HG02759 (cell line): ENCODE results near the gene MAGI2.

Experiments used
- ATAC-seq: cut with Tn5 transposase; IDR thresholded peaks from one replicate; pipeline ENCODE4 v1.9.1; 2021; ENCODE audit warnings: mild to moderate bottlenecking, moderate library complexity; ENCODE audit not compliant: unreplicated experiment

The MAGI2 gene

DNA sequence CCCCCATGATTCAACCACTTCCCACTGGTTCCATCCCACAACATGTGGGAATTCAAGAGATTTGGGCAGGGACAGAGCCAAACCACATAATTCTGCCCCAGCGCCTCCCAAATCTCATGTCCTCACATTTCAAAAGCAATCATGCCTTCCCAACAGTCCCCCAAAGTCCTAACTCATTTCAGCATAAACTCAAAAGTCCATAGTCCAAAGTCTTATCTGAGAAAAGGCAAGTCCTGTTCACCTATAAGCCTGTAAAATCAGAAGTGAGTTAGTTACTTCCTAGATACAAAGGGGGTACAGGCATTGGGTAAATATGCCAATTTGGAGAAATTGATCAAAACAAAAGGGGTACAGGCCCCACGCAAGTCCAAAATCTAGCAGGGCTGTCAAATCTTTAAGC, 272.9 kb downstream of the MAGI2 start:
- ATAC-seq: no peak

- no peak for ATAC-seq
Observed at GRCh38 chr7:79176859-79177477, 276.5 kb downstream of the MAGI2 start.

DNA sequence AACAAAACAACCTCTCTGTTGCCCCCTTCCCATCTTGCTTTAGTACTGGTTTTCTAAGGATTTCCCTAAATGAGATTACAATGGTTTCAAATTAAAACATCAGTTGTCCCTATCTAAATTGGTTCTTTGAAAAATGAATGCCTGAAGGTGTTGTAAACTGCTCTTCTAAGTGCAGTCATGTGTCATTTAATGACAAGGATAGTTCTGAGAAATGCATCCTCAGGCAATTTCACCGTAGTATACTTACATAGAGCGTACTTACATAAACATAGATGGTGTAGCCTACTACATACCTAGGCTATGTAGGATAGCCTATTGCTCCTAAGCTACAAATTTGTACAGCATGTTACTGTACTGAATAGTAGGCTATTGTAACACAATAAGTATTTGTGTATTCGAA, 278.1 kb downstream of the MAGI2 start:
- no peak for ATAC-seq

- no peak for ATAC-seq
Observed at GRCh38 chr7:79165225-79165624, 288.2 kb downstream of the MAGI2 start.

DNA sequence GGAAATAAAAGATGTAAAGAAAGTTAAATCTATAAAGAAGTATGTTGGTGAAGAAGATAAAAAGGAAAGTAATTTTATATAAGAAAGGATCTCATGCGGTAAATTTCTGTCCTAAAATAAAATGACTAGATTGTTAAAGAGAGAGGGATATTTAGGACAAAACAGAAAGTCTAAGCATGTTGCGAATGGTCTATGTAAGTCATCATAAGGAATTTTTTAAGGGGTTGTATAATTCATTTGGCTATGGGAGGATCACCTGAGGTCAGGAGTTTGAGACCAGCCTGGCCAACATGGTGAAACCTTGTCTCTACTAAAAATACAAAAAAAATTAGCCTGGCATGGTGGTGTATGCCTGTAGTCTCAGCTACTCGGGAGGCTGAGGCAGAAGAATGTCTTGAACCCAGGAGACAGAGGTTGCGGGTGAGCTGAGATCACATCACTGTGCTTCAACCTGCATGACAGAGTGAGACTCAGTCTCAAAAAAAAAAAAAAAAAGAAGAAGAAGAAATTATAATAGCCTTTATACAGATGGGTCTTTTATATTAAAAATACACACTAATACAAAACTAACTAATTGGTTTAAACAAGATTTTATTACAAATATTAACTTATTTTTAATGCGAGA, 294.3 kb downstream of the MAGI2 start:
- ATAC-seq: no peak

DNA sequence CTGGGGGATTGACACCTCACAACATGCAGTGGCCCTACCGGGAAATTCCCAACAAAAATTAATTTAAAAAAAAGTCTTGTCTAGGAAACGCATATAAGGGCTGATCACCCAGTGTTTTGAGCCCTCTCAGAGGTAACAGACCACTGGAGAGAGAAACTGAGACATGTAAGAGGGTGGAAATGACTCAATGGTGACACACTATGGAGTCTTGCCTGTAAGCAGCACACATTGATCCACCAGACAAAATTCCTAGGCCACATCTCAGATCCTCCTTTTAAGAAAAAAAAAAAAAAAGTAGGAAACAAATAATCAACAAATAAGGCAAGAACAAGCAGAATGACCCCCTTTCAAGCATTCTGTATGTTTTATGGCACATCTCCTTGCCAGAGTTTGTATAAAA, 296.2 kb downstream of the MAGI2 start:
- no peak for ATAC-seq

DNA sequence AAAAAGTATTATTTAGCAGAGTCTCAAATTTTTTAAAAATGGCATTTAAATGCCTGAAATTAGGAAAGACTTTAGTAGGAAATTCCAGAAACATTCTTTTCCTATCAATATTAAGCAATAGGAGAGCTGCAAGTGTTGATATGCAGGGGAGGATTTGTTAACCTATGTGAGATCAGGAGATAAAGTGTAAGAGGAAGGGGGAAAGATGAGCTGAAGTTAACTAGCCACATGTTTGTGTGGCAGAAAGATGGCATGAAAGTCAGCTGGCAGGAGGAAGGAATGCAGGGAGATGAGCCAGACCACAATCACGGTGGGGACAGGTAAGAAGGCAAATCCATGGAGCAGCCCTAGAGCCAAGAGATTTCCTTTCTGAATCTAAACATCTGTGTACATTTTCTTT, 303.6 kb downstream of the MAGI2 start:
- ATAC-seq: no peak

GRCh38 chr7:79142706-79143105, 310.8 kb downstream of the MAGI2 start:
- ATAC-seq: no peak

GRCh38 chr7:79141252-79141651, 312.2 kb downstream of the MAGI2 start:
- ATAC-seq: no peak

GRCh38 chr7:79137942-79138341, 315.5 kb downstream of the MAGI2 start:
- no peak for ATAC-seq

- ATAC-seq: no peak
Observed at GRCh38 chr7:79132844-79133451, 320.5 kb downstream of the MAGI2 start.

GRCh38 chr7:79130715-79131114, 322.8 kb downstream of the MAGI2 start:
- no peak for ATAC-seq

DNA sequence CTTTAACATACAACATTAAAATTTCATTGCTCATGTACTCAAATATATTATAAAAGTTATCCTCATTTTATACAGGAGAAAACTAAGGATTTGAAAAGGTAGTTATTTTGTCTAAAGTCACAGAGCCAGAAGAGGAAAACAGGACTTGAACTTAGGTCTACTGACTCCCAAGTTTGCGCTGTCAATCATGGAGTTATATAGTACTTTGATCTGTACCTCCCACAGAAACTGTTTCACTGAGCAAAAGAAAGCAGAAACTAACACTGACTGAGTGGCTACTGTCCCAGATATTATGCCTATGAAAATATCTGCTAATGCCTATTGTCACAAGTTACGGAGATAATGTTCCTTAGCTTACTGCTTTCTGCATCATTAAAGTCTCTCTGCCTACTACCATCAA, 329.1 kb downstream of the MAGI2 start:
- no peak for ATAC-seq

DNA sequence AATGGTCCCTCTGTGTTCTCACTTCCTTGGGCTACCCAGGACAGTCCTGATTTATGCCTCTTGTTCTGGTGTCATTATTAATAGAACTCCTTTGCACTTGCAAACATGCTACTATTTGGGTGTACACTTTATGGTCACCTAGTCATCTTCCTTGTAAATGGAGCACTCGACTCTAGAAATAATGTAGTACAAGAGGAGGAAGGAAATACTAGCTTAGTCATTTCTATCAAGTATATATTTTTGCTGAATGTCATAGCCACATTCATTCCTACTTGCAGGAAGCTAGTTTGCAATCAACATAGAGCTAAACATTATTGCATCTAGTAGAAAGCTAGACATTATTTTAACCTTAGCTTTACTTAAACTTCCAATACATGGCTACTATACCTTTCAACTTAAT, 335.3 kb downstream of the MAGI2 start:
- ATAC-seq: no peak

- no peak for ATAC-seq
Observed at GRCh38 chr7:79096361-79096805, 357.1 kb downstream of the MAGI2 start.

DNA sequence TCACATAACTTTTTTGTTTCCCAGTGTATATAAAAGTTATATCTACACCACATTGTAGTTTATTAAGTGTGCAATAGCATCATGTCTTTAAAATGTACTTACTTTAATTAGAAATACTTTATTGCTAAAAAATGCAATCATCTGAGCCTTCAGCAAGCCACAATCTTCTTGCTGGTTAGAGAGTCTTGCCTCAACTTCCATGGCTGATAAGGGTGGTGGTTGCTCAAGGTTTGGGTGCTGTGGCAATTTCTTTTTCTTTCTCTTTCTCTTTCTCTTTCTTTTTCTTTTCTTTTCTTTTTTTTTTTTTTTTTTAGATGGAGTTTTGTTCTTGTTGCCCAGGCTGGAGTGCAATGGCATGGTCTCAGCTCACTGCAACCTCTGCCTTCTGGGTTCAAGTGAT, 360.0 kb downstream of the MAGI2 start:
- no peak for ATAC-seq

GRCh38 chr7:79091661-79092060, 361.8 kb downstream of the MAGI2 start:
- no peak for ATAC-seq

- no peak for ATAC-seq
Observed at GRCh38 chr7:79091011-79091410, 362.5 kb downstream of the MAGI2 start.

DNA sequence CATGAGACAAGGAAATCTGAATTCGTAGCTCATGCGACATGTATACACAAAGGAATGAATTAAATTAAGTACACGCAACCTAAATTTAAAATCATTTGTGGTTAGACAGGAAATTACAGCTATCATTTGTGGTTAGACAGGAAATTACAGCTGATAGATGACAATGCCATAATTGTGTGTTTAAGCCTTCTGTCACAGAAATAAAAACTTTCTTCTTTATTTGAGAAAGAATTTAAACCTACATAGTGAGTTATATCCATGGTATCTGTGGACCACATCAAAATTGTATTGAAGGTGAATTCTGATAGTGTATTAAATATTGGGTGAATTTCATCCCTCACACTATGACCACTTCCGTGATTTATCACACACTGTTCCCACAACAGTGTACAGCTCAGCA, 362.9 kb downstream of the MAGI2 start:
- ATAC-seq: no peak

- no peak for ATAC-seq
Observed at GRCh38 chr7:79084423-79084822, 369.0 kb downstream of the MAGI2 start.

DNA sequence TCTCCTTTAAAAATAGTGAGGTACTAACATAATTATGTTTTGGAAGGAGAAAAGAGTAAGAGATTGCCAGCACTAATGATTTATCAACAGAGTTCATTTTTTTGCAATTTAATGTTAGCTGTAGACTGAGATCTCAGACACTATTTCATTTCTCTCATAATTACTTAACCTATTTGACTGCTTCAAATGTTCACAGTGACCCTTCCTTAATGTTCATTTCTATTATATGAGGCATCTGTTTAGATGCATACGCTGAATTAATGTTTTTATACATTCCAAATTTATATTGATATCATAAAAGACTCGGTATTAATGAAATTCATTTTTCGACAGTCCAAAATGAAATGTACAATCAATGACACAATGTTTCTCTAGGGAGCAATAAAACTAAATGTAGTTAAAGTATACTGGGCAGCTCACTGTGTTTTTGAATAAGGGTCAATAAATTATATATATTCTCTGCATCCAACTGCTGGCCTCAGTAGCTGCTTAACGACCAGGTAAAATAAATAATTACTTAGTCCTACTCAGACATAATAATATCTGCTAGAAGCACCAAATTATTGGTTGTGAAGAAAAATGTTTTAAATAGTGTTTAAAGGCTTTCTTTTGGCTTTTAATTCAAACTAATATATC, 373.4 kb downstream of the MAGI2 start:
- no peak for ATAC-seq

- no peak for ATAC-seq
Observed at GRCh38 chr7:79078273-79078672, 375.2 kb downstream of the MAGI2 start.
